Measurements from ENCODE around the gene PAPPA. TPM values are rescaled to one million over a fixed set of nuclear protein-coding genes. Genes with fewer than 3 reads are reported as not detected.

Gene PAPPA
- total RNA-seq, 1 experiment from 2014 or later, result 0.17 TPM

DNA sequence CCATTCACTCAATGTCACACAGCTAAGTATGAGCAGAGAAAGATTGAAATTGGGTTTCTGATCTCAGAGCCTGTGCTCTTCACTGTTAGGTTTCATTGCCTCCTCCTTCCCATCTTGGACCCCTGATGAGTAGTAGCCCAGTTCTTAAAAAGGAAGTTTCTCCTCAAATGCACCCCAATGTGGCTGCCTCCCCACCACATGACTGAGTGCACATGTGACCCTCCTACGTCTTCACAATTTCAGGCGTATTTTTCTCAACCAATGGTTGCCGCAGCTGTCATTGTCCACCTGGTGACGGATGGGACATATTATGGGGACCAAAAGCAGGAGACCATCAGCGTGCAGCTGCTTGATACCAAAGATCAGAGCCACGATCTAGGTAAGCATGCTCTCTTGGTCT, 178.5 kb downstream of the PAPPA start:
- WGBS (ENCODE audit: extremely low coverage, insufficient read length, low lambda C conversion rate), result no CpG with 5 or more reads among the region's 6 CpGs

More for the DNA sequence above, 178.5 kb downstream of the PAPPA start:
- Histone ChIP-seq H3K27ac (ENCODE audit: insufficient read length, low read depth, low read length) (no peak overlapping the region), H3K14ac (ENCODE audit: insufficient read depth, low read length) (no peak overlapping the region), H3K27me3 (ENCODE audit: insufficient read depth, low read length) (peaks cover 40% of the 10 kb centered on the region), H4K91ac (ENCODE audit: insufficient read length, low read depth, low read length) (no peak overlapping the region), H3K9ac (ENCODE audit: extremely low read depth, insufficient read length, low read length) (no peak overlapping the region), H3K79me1 (ENCODE audit: insufficient read depth, low read depth, low read length, poor library complexity, severe bottlenecking) (no peaks in the 10 kb centered on the region), H3K9me3 (ENCODE audit: control insufficient read depth, low read depth, low read length) (no peaks in the 10 kb centered on the region), H2BK120ac (ENCODE audit: low read depth, low read length, poor library complexity, severe bottlenecking) (no peak overlapping the region), H3K4me2 (ENCODE audit: insufficient read depth, insufficient read length, low read length) (no peak overlapping the region), H3K4ac (ENCODE audit: low read depth, low read length) (no peak overlapping the region), H3K4me1 (ENCODE audit: insufficient read depth, low read length) (peaks cover 3% of the 10 kb centered on the region), H2BK15ac (ENCODE audit: low read depth, low read length) (no peak overlapping the region), H2BK20ac (ENCODE audit: low read depth, low read length, poor library complexity, severe bottlenecking) (no peak overlapping the region), H3K23ac (ENCODE audit: insufficient read length, low read depth, low read length) (no peak overlapping the region), H3K18ac (ENCODE audit: insufficient read length, low read depth, low read length) (no peak overlapping the region), H4K20me1 (ENCODE audit: control insufficient read depth, insufficient read depth, insufficient read length) (no peaks in the 10 kb centered on the region), H2BK12ac (ENCODE audit: insufficient read length, low read depth, low read length) (no peak overlapping the region), H3T11ph (ENCODE audit: low read length) (no peak overlapping the region), H3K23me2 (ENCODE audit: insufficient read length, low read depth, low read length, poor library complexity, severe bottlenecking) (no peaks in the 10 kb centered on the region), H4K5ac (ENCODE audit: insufficient read length, low read depth, low read length) (no peak overlapping the region), H3K56ac (ENCODE audit: insufficient read length, low read depth, low read length) (no peak overlapping the region), H3K79me2 (ENCODE audit: insufficient read depth, low read length) (no peaks in the 10 kb centered on the region), H4K8ac (replicated peaks; ENCODE audit: insufficient read length, low read depth, low read length) (no peak overlapping the region), H2BK5ac (ENCODE audit: insufficient read length, low read length) (no peak overlapping the region), H2AFZ (ENCODE audit: low read length) (no peak overlapping the region), H2AK5ac (ENCODE audit: insufficient read length, low read length) (no peak overlapping the region)
- H3K27ac Mint-ChIP-seq, result no peak overlapping the region
- TF ChIP-seq, protein P1, sequence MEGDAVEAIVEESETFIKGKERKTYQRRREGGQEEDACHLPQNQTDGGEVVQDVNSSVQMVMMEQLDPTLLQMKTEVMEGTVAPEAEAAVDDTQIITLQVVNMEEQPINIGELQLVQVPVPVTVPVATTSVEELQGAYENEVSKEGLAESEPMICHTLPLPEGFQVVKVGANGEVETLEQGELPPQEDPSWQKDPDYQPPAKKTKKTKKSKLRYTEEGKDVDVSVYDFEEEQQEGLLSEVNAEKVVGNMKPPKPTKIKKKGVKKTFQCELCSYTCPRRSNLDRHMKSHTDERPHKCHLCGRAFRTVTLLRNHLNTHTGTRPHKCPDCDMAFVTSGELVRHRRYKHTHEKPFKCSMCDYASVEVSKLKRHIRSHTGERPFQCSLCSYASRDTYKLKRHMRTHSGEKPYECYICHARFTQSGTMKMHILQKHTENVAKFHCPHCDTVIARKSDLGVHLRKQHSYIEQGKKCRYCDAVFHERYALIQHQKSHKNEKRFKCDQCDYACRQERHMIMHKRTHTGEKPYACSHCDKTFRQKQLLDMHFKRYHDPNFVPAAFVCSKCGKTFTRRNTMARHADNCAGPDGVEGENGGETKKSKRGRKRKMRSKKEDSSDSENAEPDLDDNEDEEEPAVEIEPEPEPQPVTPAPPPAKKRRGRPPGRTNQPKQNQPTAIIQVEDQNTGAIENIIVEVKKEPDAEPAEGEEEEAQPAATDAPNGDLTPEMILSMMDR (conservative IDR thresholded peaks at IDR 0.05), result no peak
- no peak overlapping the region for H3K4me3 Mint-ChIP-seq
- no peaks in the 10 kb centered on the region for H3K36me3 Mint-ChIP-seq (ENCODE audit: insufficient read depth in 1 of 3, low read depth in 3 of 3)
- H3K9me3 Mint-ChIP-seq, result peaks cover 0 to 2% of the 10 kb centered on the region in 2 experiments; a peak in 3 of 5 replicates
- H3K27me3 Mint-ChIP-seq (ENCODE audit: low read depth), result peaks cover 64% of the 10 kb centered on the region
- no peak for DNase-seq
- peaks cover 50 to 60% of the 10 kb centered on the region in 2 experiments for H3K4me1 Mint-ChIP-seq

Measured in H9 (cell line).